B cell (primary cell): ENCODE data around the gene RAB8A. TPM values are rescaled to one million over a fixed set of nuclear protein-coding genes. Genes with fewer than 3 reads are reported as not detected.

Source experiments
- ATAC-seq: fragments of 200-7000 bp; cut with Tn5 transposase; one replicate; pipeline ENCODE4 v1.10.0; 2021; ENCODE audit warnings: low read depth, mild to moderate bottlenecking, moderate number of reproducible peaks, moderate library complexity
- CTCF ChIA-PET: fragments of 350-600 bp; sonication (Branson Sonifier 250); formaldehyde crosslinking; loops from one replicate; lab custom pipeline; 2021; ENCODE audit warnings: antibody characterized with exemption, inconsistent platforms; lab: Charles Lee
- POLR2A ChIA-PET: fragments of 350-600 bp; sonication (Branson Sonifier 250); formaldehyde crosslinking; loops from one replicate; lab custom pipeline; 2021; ENCODE audit warnings: antibody characterized with exemption; lab: Charles Lee
- DNase-seq: peaks from one replicate; pipeline ENCODE4 v3.0.0; 2013
- H2AFZ ChIP-seq: 2 replicates; pipeline ENCODE4 v1.6.1; 2012; ENCODE audit warnings: mild to moderate bottlenecking, low read depth, low read length; ENCODE audit not compliant: insufficient read depth, poor library complexity, severe bottlenecking
- H3K27ac ChIP-seq, 2 donors: 1 replicate in 1 of 2; 2 replicates in 1 of 2; pipeline ENCODE4 v1.5.1; 2012 to 2013; ENCODE audit warnings: low read length in 2 of 2, mild to moderate bottlenecking in 2 of 2, moderate library complexity in 1 of 2
- H3K27me3 ChIP-seq, 4 experiments: fragments of 200-600 bp in 1 of 4; sonication (generic) in 1 of 4; replicated peaks in 1 of 4; 1 replicate in 2 of 4; 2 replicates in 2 of 4; pipeline versions ENCODE4 v1.6.1 to v1.7.0; 2013 to 2016; ENCODE audit warnings: low read length in 3 of 4, mild to moderate bottlenecking in 2 of 4, mixed read lengths in 1 of 4, moderate library complexity in 1 of 4; ENCODE audit not compliant: insufficient read depth in 4 of 4, control insufficient read depth in 3 of 4; ENCODE audit errors: control extremely low read depth in 1 of 4
- H3K36me3 ChIP-seq, 2 experiments: replicated peaks in 1 of 2; 1 replicate in 1 of 2; 2 replicates in 1 of 2; pipeline versions ENCODE4 v1.6.1 to v1.7.1; 2013; ENCODE audit warnings: low read length in 1 of 2; ENCODE audit not compliant: insufficient read depth in 2 of 2, control insufficient read depth in 1 of 2; ENCODE audit errors: control extremely low read depth in 1 of 2, extremely low read depth in 1 of 2
- H3K4me1 ChIP-seq, 2 donors: fragments of 200-600 bp in 1 of 2; sonication (generic) in 1 of 2; 1 replicate in 1 of 2; 2 replicates in 1 of 2; pipeline versions ENCODE4 v1.5.1 to v1.6.1; 2013 to 2017; ENCODE audit warnings: low read length in 2 of 2; ENCODE audit not compliant: control insufficient read depth in 2 of 2, insufficient read depth in 2 of 2
- H3K4me2 ChIP-seq: replicated peaks from 2 replicates; pipeline ENCODE3; 2012; ENCODE audit warnings: mild to moderate bottlenecking, low read depth, low read length; ENCODE audit not compliant: poor library complexity, severe bottlenecking
- H3K4me3 ChIP-seq, 5 experiments: fragments of 200-600 bp in 1 of 5; sonication (generic) in 1 of 5; 1 replicate in 3 of 5; 2 replicates in 2 of 5; pipeline versions ENCODE4 v1.5.1 to v1.7.0; 2011 to 2016; ENCODE audit warnings: low read length in 4 of 5, mild to moderate bottlenecking in 4 of 5, low read depth in 2 of 5, control low read depth in 1 of 5, moderate library complexity in 1 of 5; ENCODE audit not compliant: insufficient read depth in 1 of 5; ENCODE audit errors: control extremely low read depth in 1 of 5, extremely low read depth in 1 of 5
- H3K79me2 ChIP-seq: fragments of 200-600 bp; sonication (generic); one replicate; pipeline ENCODE4 v1.6.0; 2016; ENCODE audit warnings: low read length; ENCODE audit not compliant: control insufficient read depth, insufficient read depth
- H3K9ac ChIP-seq: fragments of 200-600 bp; sonication (generic); 2 replicates; pipeline ENCODE4 v1.6.1; 2017; ENCODE audit warnings: mild to moderate bottlenecking, low read length, moderate library complexity
- H3K9me3 ChIP-seq, 3 donors: one replicate each; pipeline versions ENCODE4 v1.6.1 to v1.7.1; 2013; ENCODE audit warnings: low read length in 2 of 3; ENCODE audit not compliant: control insufficient read depth in 2 of 3, insufficient read depth in 1 of 3; ENCODE audit errors: control extremely low read depth in 1 of 3
- H4K20me1 ChIP-seq: 2 replicates; pipeline ENCODE4 v1.6.0; 2012; ENCODE audit warnings: mild to moderate bottlenecking, low read length; ENCODE audit not compliant: insufficient read depth, control insufficient read depth, poor library complexity, severe bottlenecking
- H3K27ac Mint-ChIP-seq: one replicate; pipeline ENCODE4 v1.8.0; 2021; ENCODE audit warnings: mixed read lengths
- H3K27me3 Mint-ChIP-seq: one replicate; pipeline ENCODE4 v1.8.0; 2021; ENCODE audit warnings: mixed read lengths
- H3K4me1 Mint-ChIP-seq: one replicate; pipeline ENCODE4 v1.8.0; 2021; ENCODE audit warnings: mixed read lengths
- H3K4me3 Mint-ChIP-seq: one replicate; pipeline ENCODE4 v1.8.0; 2021; ENCODE audit warnings: mixed read lengths
- H3K9me3 Mint-ChIP-seq: one replicate; pipeline ENCODE4 v1.8.0; 2022; ENCODE audit warnings: mixed read lengths; ENCODE audit not compliant: insufficient read depth
- CTCF ChIP-seq: fragments of 200-600 bp; IDR thresholded peaks from one replicate; pipeline ENCODE4 v1.8.0; 2022; ENCODE audit warnings: antibody characterized with exemption, mild to moderate bottlenecking
- EZH2 ChIP-seq: IDR thresholded peaks from 2 replicates; pipeline ENCODE4 v1.6.1; 2012; ENCODE audit warnings: borderline replicate concordance, low read depth, mild to moderate bottlenecking, moderate library complexity, low read length; ENCODE audit not compliant: insufficient read depth, poor library complexity, severe bottlenecking
- WGBS: methylation state at CpG from one replicate; pipeline ENCODE4 v1.1.5; 2013; ENCODE audit warnings: missing lambda C conversion rate; ENCODE audit not compliant: insufficient coverage; 5-methylcytosine and 5-hydroxymethylcytosine counted together
- intact Hi-C: fragments of 100-400 bp; cut with micrococcal nuclease; formaldehyde crosslinking; loops from one replicate; pipeline ENCODE4 v1.10.0; 2022
- polyA plus RNA-seq: library from polyadenylated mRNA; depleted of rRNA; stranded (reverse); fragments of >200 nt; gene quantifications from 2 replicates; pipeline ENCODE4 v1.2.3, GENCODE V29; 2012
- total RNA-seq, 2 donors: library from RNA; stranded (reverse); fragments of 120-200 nt in 1 of 2; gene quantifications; 1 replicate in 1 of 2; 2 replicates in 1 of 2; pipeline versions ENCODE4 v1.2.3 to v1.2.4, GENCODE V29; 2013 to 2022

RAB8A gene
- total and polyA plus RNA-seq, 2 donors (not counting 1 experiment from before 2014, with no cell fraction given): 65.5 to 117 TPM

DNA sequence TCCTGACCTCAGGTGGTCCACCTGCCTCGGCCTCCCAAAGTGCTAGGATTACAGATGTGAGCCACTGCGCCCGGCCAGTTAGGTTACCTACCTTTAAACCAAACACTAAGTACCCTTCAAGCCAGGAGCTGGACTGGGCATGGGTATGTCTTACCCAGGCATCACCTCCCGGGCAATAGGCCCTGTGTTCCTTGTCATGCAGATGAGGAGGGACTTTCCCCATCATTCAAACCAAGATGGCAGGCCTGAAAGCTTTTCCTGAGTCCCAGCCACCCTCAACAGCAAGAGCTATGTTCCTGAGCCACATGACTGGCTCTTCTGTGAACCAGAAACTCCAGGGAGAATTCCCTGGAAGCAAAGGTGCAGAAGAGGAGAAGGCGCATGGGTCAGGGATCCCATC lies 9.5 kb downstream of the RAB8A start:
- 75% methylated on average over 2 of the region's 5 CpGs for WGBS
- TF ChIP-seq CTCF: no peak
- no peak for TF ChIP-seq EZH2
- H3K4me1 ChIP-seq: peaks cover 49 to 54% of the 10 kb centered on the region in 2 donors
- no peak overlapping the region for H3K9ac ChIP-seq
- Mint-ChIP-seq H3K9me3 (no peaks in the 10 kb centered on the region), H3K27ac (peak overlapping the region; percentile 46), H3K4me3 (no peak overlapping the region), H3K27me3 (no peaks in the 10 kb centered on the region), H3K4me1 (peaks cover 49% of the 10 kb centered on the region)
- H3K4me3 ChIP-seq: no peak overlapping the region
- CTCF ChIA-PET: no interaction called here
- peaks cover 76% of the 10 kb centered on the region for H3K79me2 ChIP-seq
- H3K36me3 ChIP-seq: peaks cover 2 to 64% of the 10 kb centered on the region in 2 experiments
- ATAC-seq: no peak
- DNase-seq: no peak
- peak overlapping the region; percentile 33 to 88 for H3K27ac ChIP-seq
- intact Hi-C loops: no loop called here
- peaks cover 0 to 6% (median 0%) of the 10 kb centered on the region in 3 donors for H3K9me3 ChIP-seq
- no peak overlapping the region for H2AFZ ChIP-seq
- H3K27me3 ChIP-seq: no peaks in the 10 kb centered on the region
- POLR2A ChIA-PET: no interaction called here
- H4K20me1 ChIP-seq: peaks cover 50% of the 10 kb centered on the region
- H3K4me2 ChIP-seq: no peak overlapping the region

GRCh38 chr19:16121967-16122366 lies 10.3 kb downstream of the RAB8A start:
- Histone ChIP-seq H3K9ac (no peak overlapping the region), H3K4me1 (peaks cover 41 to 45% of the 10 kb centered on the region in 2 donors), H4K20me1 (peaks cover 52% of the 10 kb centered on the region), H3K9me3 (peaks cover 0 to 6% (median 0%) of the 10 kb centered on the region in 3 donors), H3K4me2 (no peak overlapping the region), H3K36me3 (peaks cover 2 to 69% of the 10 kb centered on the region in 2 experiments), H3K79me2 (peaks cover 76% of the 10 kb centered on the region), H3K27me3 (no peaks in the 10 kb centered on the region), H2AFZ (no peak overlapping the region), H3K4me3 (no peak overlapping the region), H3K27ac (peak overlapping the region in 1 of 2 donors; percentile 88)
- POLR2A ChIA-PET: interaction anchor here (0.6 kb wide), 1 partner anchor 23 kb away, joined by 4 read pairs; no protein-coding TSS in a partner anchor
- Mint-ChIP-seq H3K9me3 (no peaks in the 10 kb centered on the region), H3K4me3 (no peak overlapping the region), H3K27ac (peak overlapping the region; percentile 46), H3K4me1 (peaks cover 42% of the 10 kb centered on the region), H3K27me3 (no peaks in the 10 kb centered on the region)
- no peak for TF ChIP-seq CTCF
- no peak for TF ChIP-seq EZH2
- WGBS: 98% methylated on average over 7 of the region's 11 CpGs
- intact Hi-C loops: no loop called here
- CTCF ChIA-PET: interaction anchor here (0.7 kb wide), 1 partner anchor 11 kb away, joined by 4 read pairs; the partner anchor contains the start of gene RAB8A
- ATAC-seq (no peak), DNase-seq (no peak)
